Upper lobe of left lung (tissue), 6 donors: ENCODE data around the gene PKHD1. TPM values are rescaled to one million over a fixed set of nuclear protein-coding genes. Genes with fewer than 3 reads are reported as not detected.

Experiments
- ATAC-seq, 2 donors: fragments of 200-7000 bp; cut with Tn5 transposase; one replicate each; pipeline ENCODE4 v1.9.1; 2022; ENCODE audit warnings: mild to moderate bottlenecking in 2 of 2, moderate library complexity in 2 of 2; ENCODE audit not compliant: low FRiP score in 2 of 2
- DNase-seq, 2 donors: peaks; one replicate each; pipeline ENCODE4 v3.0.0-alpha.2; 2019 to 2020
- H3K27ac ChIP-seq, 4 donors: fragments of 200-600 bp; sonication (generic); one replicate each; pipeline ENCODE4 v1.5.1; 2016 to 2019
- H3K27me3 ChIP-seq, 4 donors: fragments of 200-600 bp; sonication (generic); one replicate each; pipeline ENCODE4 v1.5.1; 2017 to 2019
- H3K36me3 ChIP-seq, 4 donors: fragments of 200-600 bp; sonication (generic); one replicate each; pipeline ENCODE4 v1.5.1; 2016 to 2019
- H3K4me1 ChIP-seq, 4 donors: fragments of 200-600 bp; sonication (generic); one replicate each; pipeline ENCODE4 v1.5.1; 2018 to 2019
- H3K4me3 ChIP-seq, 4 donors: fragments of 200-600 bp; sonication (generic); one replicate each; pipeline ENCODE4 v1.5.1; 2017 to 2019; ENCODE audit warnings: mild to moderate bottlenecking in 2 of 4, moderate library complexity in 1 of 4
- H3K9me3 ChIP-seq, 4 donors: fragments of 200-600 bp; sonication (generic); one replicate each; pipeline ENCODE4 v1.5.1; 2018 to 2019
- CTCF ChIP-seq, 6 experiments: fragments of 450-650 bp in 4 of 6; fragments of 200-600 bp in 2 of 6; sonication (generic) in 2 of 6; IDR thresholded peaks; one replicate each; pipeline ENCODE4 v1.5.1; 2016 to 2019; ENCODE audit warnings: antibody characterized with exemption in 6 of 6
- EP300 ChIP-seq, 4 donors: sonication (generic); formaldehyde crosslinking; IDR thresholded peaks; one replicate each; pipeline ENCODE4 v1.5.1; 2017; ENCODE audit warnings: antibody characterized with exemption in 4 of 4, control low read depth in 2 of 4
- POLR2A ChIP-seq, 4 donors: fragments of 450-650 bp; IDR thresholded peaks; one replicate each; pipeline ENCODE4 v1.5.1; 2016 to 2017; ENCODE audit warnings: antibody characterized with exemption in 4 of 4, mild to moderate bottlenecking in 2 of 4
- POLR2AphosphoS5 ChIP-seq, 2 donors: sonication (generic); formaldehyde crosslinking; IDR thresholded peaks; one replicate each; pipeline ENCODE4 v1.5.1; 2017; ENCODE audit warnings: antibody characterized with exemption in 2 of 2
- WGBS, 2 donors: methylation state at CpG; one replicate each; pipeline ENCODE4 v1.1.5; 2017 to 2018; 5-methylcytosine and 5-hydroxymethylcytosine counted together
- total RNA-seq, 6 donors: library from RNA; depleted of rRNA in 4 of 6; stranded (reverse); fragments of >200 nt in 4 of 6; gene quantifications; one replicate each; pipeline versions ENCODE4 v1.1.0 to v1.2.1, GENCODE V29; 2016 to 2021
- donor health status: DM: no; HTN: no; CAD: no; lungs with moderate emphysema.
- donor health status: DM: no; HTN: yes; CAD: no; lungs with severe emphysema.

PKHD1 gene
- total RNA-seq, 6 donors from 2014 or later, result 0.10 to 1.0 (median 0.34) TPM

GRCh38 chr6:51817832-51818231 lies 269.6 kb downstream of the PKHD1 start:
- 63 to 75% methylated on average over 7 of the region's 7 CpGs for WGBS, 2 donors
- TF ChIP-seq EP300 (IDR thresholded peaks at IDR 0.05) (no peak), POLR2A (IDR thresholded peaks at IDR 0.05) (no peak), CTCF (IDR thresholded peaks at IDR 0.05) (no peak), POLR2AphosphoS5 (IDR thresholded peaks at IDR 0.05) (no peak)
- no peak for ATAC-seq
- H3K27ac ChIP-seq, result no peak overlapping the region
- H3K27me3 ChIP-seq, result no peaks in the 10 kb centered on the region
- no peak overlapping the region for H3K4me3 ChIP-seq
- no peak for DNase-seq
- no peaks in the 10 kb centered on the region for H3K36me3 ChIP-seq
- H3K4me1 ChIP-seq, result no peaks in the 10 kb centered on the region
- no peaks in the 10 kb centered on the region for H3K9me3 ChIP-seq

GRCh38 chr6:51814418-51814817 lies 273.0 kb downstream of the PKHD1 start:
- TF ChIP-seq EP300 (IDR thresholded peaks at IDR 0.05), result no peak
- no peak overlapping the region for H3K4me3 ChIP-seq
- ATAC-seq (no peak), DNase-seq (no peak)
- H3K9me3 ChIP-seq, result no peaks in the 10 kb centered on the region
- 29 to 64% methylated on average over 1 of the region's 1 CpG for WGBS, 2 donors
- no peak overlapping the region for H3K27ac ChIP-seq
- no peaks in the 10 kb centered on the region for H3K27me3 ChIP-seq
- no peaks in the 10 kb centered on the region for H3K36me3 ChIP-seq
- H3K4me1 ChIP-seq, result no peaks in the 10 kb centered on the region

GRCh38 chr6:51813904-51814303 lies 273.5 kb downstream of the PKHD1 start:
- no peaks in the 10 kb centered on the region for H3K36me3 ChIP-seq
- no peak for ATAC-seq
- 40 to 52% methylated on average over 1 of the region's 1 CpG for WGBS, 2 donors
- H3K4me3 ChIP-seq, result no peak overlapping the region
- no peaks in the 10 kb centered on the region for H3K27me3 ChIP-seq
- no peak overlapping the region for H3K27ac ChIP-seq
- H3K9me3 ChIP-seq, result no peaks in the 10 kb centered on the region
- H3K4me1 ChIP-seq, result no peaks in the 10 kb centered on the region
- no peak for DNase-seq
- TF ChIP-seq CTCF (IDR thresholded peaks at IDR 0.05), result no peak

GRCh38 chr6:51812231-51812630 lies 275.2 kb downstream of the PKHD1 start:
- Histone ChIP-seq H3K4me1 (no peaks in the 10 kb centered on the region), H3K9me3 (no peaks in the 10 kb centered on the region), H3K4me3 (no peak overlapping the region), H3K36me3 (no peaks in the 10 kb centered on the region), H3K27ac (no peak overlapping the region), H3K27me3 (no peaks in the 10 kb centered on the region)
- DNase-seq (no peak), ATAC-seq (no peak)
- 39 to 54% methylated on average over 1 of the region's 1 CpG for WGBS, 2 donors
- TF ChIP-seq EP300 (IDR thresholded peaks at IDR 0.05) (no peak), CTCF (IDR thresholded peaks at IDR 0.05) (no peak), POLR2A (IDR thresholded peaks at IDR 0.05) (no peak), POLR2AphosphoS5 (IDR thresholded peaks at IDR 0.05) (no peak)

- no peak for ATAC-seq
- no peak for DNase-seq
- Histone ChIP-seq H3K36me3 (no peaks in the 10 kb centered on the region), H3K27me3 (no peaks in the 10 kb centered on the region), H3K9me3 (no peaks in the 10 kb centered on the region), H3K4me3 (no peak overlapping the region), H3K4me1 (no peaks in the 10 kb centered on the region), H3K27ac (no peak overlapping the region)
- 71 to 82% methylated on average over 1 of the region's 1 CpG for WGBS, 2 donors
- TF ChIP-seq POLR2A (IDR thresholded peaks at IDR 0.05) (no peak), CTCF (IDR thresholded peaks at IDR 0.05) (no peak), POLR2AphosphoS5 (IDR thresholded peaks at IDR 0.05) (no peak), EP300 (IDR thresholded peaks at IDR 0.05) (no peak)
Observed at GRCh38 chr6:51805517-51805916, 281.9 kb downstream of the PKHD1 start.
